Measurements from ENCODE around the gene MCUR1. TPM values are rescaled to one million over a fixed set of nuclear protein-coding genes. Genes with fewer than 3 reads are reported as not detected.

MCUR1 gene
- total and polyA plus RNA-seq, 4 experiments from 2014 or later, result 5.9 to 11.6 (median 11.4) TPM

DNA sequence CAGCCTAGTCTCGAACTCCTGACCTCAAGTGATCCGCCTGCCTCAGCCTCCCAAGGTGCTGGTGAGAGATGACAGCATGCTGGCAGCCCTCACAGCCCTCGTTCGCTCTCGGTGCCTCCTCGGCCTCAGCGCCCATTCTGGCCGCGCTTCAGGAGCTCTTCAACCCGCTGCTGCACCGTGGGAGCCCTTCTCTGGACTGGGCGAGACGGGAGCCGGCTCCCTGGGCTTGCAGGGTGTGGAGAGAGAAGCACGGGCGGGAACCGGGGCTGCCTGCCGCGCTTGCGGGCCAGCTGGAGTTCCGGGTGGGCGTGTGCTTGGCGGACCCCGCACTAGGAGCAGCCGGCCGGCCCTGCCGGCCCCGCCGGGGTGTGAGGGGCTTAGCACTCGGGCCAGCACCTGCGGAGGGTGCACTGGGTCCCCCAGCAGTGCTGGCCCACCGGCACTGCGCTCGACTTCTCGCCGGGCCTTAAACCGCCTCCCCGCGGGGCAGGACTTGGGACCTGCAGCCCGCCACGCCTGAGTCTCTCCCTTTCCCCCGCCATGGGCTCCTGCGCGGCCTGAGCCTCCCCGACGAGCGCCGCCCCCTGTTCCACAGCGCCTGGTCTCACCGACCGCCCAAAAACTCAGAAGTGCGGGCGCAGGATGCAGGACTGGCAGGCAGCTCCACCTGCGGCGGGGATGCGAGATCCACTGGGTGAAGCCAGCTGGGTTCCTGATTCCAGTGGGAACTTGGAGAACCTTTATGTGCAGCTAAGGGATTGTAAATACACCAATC lies 71.2 kb downstream of the MCUR1 start:
- intact Hi-C loops (cut with micrococcal nuclease), result no loop called here
- Histone ChIP-seq H3K4me1 (ENCODE audit: insufficient read depth, low read length) (peaks cover 8% of the 10 kb centered on the region), H3K27me3 (ENCODE audit: insufficient read depth, low read length) (no peaks in the 10 kb centered on the region), H3K4me3 (ENCODE audit: low read length in 2 of 2) (no peak overlapping the region), H3K27ac (ENCODE audit: low read depth, low read length) (no peak overlapping the region), H3K36me3 (ENCODE audit: insufficient read depth, low read length) (no peaks in the 10 kb centered on the region), H3K9me3 (ENCODE audit: control insufficient read depth in 1 of 2, low read length in 2 of 2) (peaks cover 0 to 4% of the 10 kb centered on the region in 2 donors)
- Mint-ChIP-seq H3K4me1 (peaks cover 3 to 12% (median 7%) of the 10 kb centered on the region in 4 donors), H3K9me3 (peaks cover 0 to 11% (median under 1%) of the 10 kb centered on the region in 8 donors), H3K36me3 (peaks cover 0 to 3% of the 10 kb centered on the region in 2 donors), H3K4me3 (peak overlapping the region in 3 of 8 donors; percentile 16 to 54 (median 46)), H3K27ac (peak overlapping the region in 1 of 7 donors; percentile 64), H3K27me3 (no peaks in the 10 kb centered on the region)
- no peak for DNase-seq
- CTCF ChIA-PET (ENCODE audit: partially characterized antibody), result interaction anchor here (1.9 kb wide), 1 partner anchor 14 kb away, joined by 5 read pairs; no protein-coding TSS in a partner anchor
- POLR2A ChIA-PET (ENCODE audit: partially characterized antibody), result interaction anchor here (1.6 kb wide), 1 partner anchor 9 kb away, joined by 3 read pairs; no protein-coding TSS in a partner anchor

DNA sequence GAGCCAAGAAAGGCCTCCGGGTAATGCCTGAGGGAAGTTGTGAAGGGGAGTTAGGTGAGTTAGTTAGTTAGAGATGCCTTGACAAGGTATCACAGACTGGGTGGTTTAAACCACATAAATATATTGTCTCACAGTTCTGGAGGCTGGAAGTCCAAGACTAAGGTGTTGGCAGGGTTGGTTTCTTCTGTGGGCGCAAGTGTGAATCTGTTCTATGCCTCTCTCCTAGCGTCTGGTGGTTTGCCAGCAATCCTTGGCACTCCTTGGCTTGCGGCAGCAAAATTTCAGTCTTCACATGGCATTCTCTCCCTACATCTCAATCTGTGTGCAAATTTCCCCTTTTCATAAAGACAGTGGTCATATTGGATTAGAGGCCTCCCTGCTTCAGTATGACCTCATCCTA lies 73.0 kb downstream of the MCUR1 start:
- DNase-seq, result no peak
- Histone ChIP-seq H3K36me3 (ENCODE audit: insufficient read depth, low read length) (no peaks in the 10 kb centered on the region), H3K27me3 (ENCODE audit: insufficient read depth, low read length) (no peaks in the 10 kb centered on the region), H3K4me3 (ENCODE audit: low read length in 2 of 2) (no peak overlapping the region), H3K9me3 (ENCODE audit: control insufficient read depth in 1 of 2, low read length in 2 of 2) (no peaks in the 10 kb centered on the region), H3K27ac (ENCODE audit: low read depth, low read length) (no peak overlapping the region), H3K4me1 (ENCODE audit: insufficient read depth, low read length) (no peaks in the 10 kb centered on the region)
- intact Hi-C loops (cut with micrococcal nuclease), result no loop called here
- Mint-ChIP-seq H3K36me3 (peaks cover 0 to 3% of the 10 kb centered on the region in 2 donors), H3K9me3 (peaks cover 0 to 4% (median 0%) of the 10 kb centered on the region in 8 donors), H3K4me3 (no peak overlapping the region), H3K4me1 (peaks cover 0 to 1% (median 0%) of the 10 kb centered on the region in 4 donors), H3K27me3 (no peaks in the 10 kb centered on the region), H3K27ac (no peak overlapping the region)
- ChIA-PET POLR2A (ENCODE audit: partially characterized antibody) (no interaction called here), CTCF (ENCODE audit: partially characterized antibody) (no interaction called here)

Other genes starting within 250 kb of the MCUR1 start
- gene SIRT5, start 240.0 kb downstream of the MCUR1 start, total RNA-seq, result 10 to 100 TPM; 18.9 to 20.6 TPM
- gene SIRT5, start 240.0 kb downstream of the MCUR1 start, polyA plus RNA-seq, result 10 to 100 TPM; 13.2 to 17.0 TPM
- 10 to 100 TPM; 62.1 to 69.1 TPM for gene NOL7, start 199.2 kb downstream of the MCUR1 start, total RNA-seq
- 100 to 1,000 TPM; 118 to 137 TPM for gene NOL7, start 199.2 kb downstream of the MCUR1 start, polyA plus RNA-seq
- gene RANBP9, start 102.7 kb downstream of the MCUR1 start, total RNA-seq, result 10 to 100 TPM; 51.1 to 52.9 TPM
- 1 to 10 TPM; 3.4 to 8.8 TPM for gene RANBP9, start 102.7 kb downstream of the MCUR1 start, polyA plus RNA-seq
- gene RNF182, start 110.4 kb upstream of the MCUR1 start, total RNA-seq, result not detected
- gene RNF182, start 110.4 kb upstream of the MCUR1 start, polyA plus RNA-seq, result not detected